ENCODE measurements around the gene CUL2.

DNA sequence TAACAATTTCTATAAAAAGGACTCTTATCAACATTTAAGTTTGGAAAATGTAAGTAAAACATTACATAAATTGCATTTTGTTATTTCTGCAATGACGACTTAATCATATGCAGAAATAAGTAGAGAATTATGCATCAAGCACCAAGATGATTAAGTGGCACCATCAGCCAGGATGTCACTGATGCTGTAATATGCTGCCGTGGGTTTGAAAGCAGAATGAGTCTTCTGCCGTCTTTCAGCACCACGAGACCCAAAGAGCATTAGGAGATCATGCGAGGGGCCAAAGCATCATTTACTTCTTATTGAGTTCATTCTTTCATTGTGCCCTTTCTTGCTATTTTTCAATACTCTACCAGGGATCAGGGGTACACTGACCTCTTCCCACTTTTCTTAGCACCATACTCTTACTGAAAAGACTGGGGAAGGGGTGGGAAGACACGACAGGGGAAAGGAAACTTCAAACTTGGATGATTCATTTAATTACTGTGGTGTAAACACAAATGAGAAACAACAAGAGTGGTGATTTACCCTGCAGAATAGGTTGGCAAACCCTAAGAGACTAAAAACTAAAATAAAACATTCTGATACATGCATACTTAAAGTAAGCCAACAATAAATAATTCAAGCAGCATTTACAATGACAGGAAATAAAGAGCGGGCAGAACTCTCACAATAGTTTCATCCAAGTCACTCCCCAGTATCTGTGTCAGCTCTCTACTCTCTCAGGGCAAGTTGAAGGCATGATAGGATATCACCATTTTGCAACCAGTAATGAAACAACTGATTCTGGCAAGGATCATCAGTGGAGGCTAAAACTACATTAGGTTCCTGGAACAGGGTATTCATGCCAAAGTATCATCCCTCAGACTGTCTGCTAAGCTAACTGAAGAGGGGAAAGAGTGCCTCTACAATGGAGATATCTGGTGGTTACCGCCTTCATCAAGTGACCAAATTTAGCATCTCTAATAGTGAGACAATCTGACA lies 70.8 kb downstream of the CUL2 start:
- TF ChIP-seq CTCF (IDR thresholded peaks at IDR 0.05) (no peak), POLR2A (IDR thresholded peaks at IDR 0.05) (no peak)
